HUES6 (cell line): ENCODE data around the gene KLC4.

ENCODE experiments used
- H3K27ac ChIP-seq: 2 replicates; pipeline ENCODE4 v1.7.0; 2013; ENCODE audit warnings: low read depth, mild to moderate bottlenecking, low read length, inconsistent platforms
- H3K27me3 ChIP-seq: 2 replicates; pipeline ENCODE4 v1.6.1; 2013; ENCODE audit warnings: low read length; ENCODE audit not compliant: control insufficient read depth, insufficient read depth
- H3K36me3 ChIP-seq: 2 replicates; pipeline ENCODE4 v1.6.1; 2013; ENCODE audit warnings: low read length; ENCODE audit not compliant: control insufficient read depth, insufficient read depth
- H3K4me1 ChIP-seq: 2 replicates; pipeline ENCODE4 v1.6.1; 2013; ENCODE audit warnings: low read length; ENCODE audit not compliant: control insufficient read depth, insufficient read depth
- H3K4me3 ChIP-seq: 2 replicates; pipeline ENCODE4 v1.5.1; 2013; ENCODE audit warnings: low read depth, low read length
- H3K9ac ChIP-seq: one replicate; pipeline ENCODE4 v1.6.1; 2013; ENCODE audit warnings: mild to moderate bottlenecking, low read length
- H3K9me3 ChIP-seq: 2 replicates; pipeline ENCODE4 v1.6.1; 2013; ENCODE audit warnings: low read depth, low read length; ENCODE audit not compliant: control insufficient read depth, insufficient read depth

The KLC4 gene

GRCh38 chr6:43052842-43053544 lies 6.4 kb upstream of the KLC4 start:
- Histone ChIP-seq H3K27me3 (no peaks in the 10 kb centered on the region), H3K9me3 (no peaks in the 10 kb centered on the region)

GRCh38 chr6:43053545-43054205 lies 5.8 kb upstream of the KLC4 start, which contains the start of gene CUL7:
Gene CUL7 (minus strand): TSS chr6:43053851. CDS start chr6:43052788, 1,063 bp downstream.
- Histone ChIP-seq H3K4me3 (peak within 1 kb of the TSS; percentile 94), H3K9ac (peak within 1 kb of the TSS; percentile 97), H3K27ac (peak within 1 kb of the TSS; percentile 88), H3K9me3 (no peaks in the 10 kb centered on the region), H3K4me1 (peaks cover 17% of the 10 kb centered on the region), H3K36me3 (peaks cover 53% of the 10 kb centered on the region), H3K27me3 (no peaks in the 10 kb centered on the region)

More at GRCh38 chr6:43052842-43053544, 6.4 kb upstream of the KLC4 start:
- Histone ChIP-seq H3K36me3 (peaks cover 55% of the 10 kb centered on the region), H3K4me1 (peaks cover 12% of the 10 kb centered on the region), H3K4me3 (peak overlapping the region; percentile 94), H3K9ac (peak overlapping the region; percentile 97), H3K27ac (peak overlapping the region; percentile 88)

GRCh38 chr6:43054206-43054943 lies 5.1 kb upstream of the KLC4 start:
- no peak overlapping the region for H3K9ac ChIP-seq
- H3K27ac ChIP-seq = peak overlapping the region; percentile 88; the same call in 1 of the 2 replicates
- peak overlapping the region; percentile 94 for H3K4me3 ChIP-seq
- H3K27me3 ChIP-seq = no peaks in the 10 kb centered on the region
- peaks cover 17% of the 10 kb centered on the region for H3K4me1 ChIP-seq
- no peaks in the 10 kb centered on the region for H3K9me3 ChIP-seq
- H3K36me3 ChIP-seq = peaks cover 47% of the 10 kb centered on the region

DNA sequence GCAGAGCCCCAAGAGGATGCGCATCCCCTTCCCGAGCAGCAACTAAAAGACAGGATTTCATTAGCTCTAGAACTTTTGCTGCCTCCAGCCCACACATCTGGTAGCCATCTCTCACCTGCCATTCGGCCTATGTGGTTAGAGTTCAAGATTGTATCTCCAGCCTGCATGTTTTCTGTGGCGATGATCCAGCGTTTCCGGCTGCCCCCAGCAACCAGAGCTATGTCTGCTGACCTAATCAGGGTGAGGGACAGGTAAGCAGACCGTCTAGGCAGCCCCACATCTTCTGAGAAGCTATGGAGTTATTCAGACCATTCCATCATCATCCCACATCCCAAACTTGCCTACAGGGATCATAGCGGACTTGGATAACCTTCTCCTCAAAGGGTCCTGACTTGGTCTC lies 3.5 kb upstream of the KLC4 start:
- Histone ChIP-seq H3K4me3 (no peak overlapping the region), H3K36me3 (peaks cover 32% of the 10 kb centered on the region), H3K27ac (no peak overlapping the region), H3K4me1 (peaks cover 17% of the 10 kb centered on the region), H3K27me3 (no peaks in the 10 kb centered on the region), H3K9ac (no peak overlapping the region), H3K9me3 (no peaks in the 10 kb centered on the region)

DNA sequence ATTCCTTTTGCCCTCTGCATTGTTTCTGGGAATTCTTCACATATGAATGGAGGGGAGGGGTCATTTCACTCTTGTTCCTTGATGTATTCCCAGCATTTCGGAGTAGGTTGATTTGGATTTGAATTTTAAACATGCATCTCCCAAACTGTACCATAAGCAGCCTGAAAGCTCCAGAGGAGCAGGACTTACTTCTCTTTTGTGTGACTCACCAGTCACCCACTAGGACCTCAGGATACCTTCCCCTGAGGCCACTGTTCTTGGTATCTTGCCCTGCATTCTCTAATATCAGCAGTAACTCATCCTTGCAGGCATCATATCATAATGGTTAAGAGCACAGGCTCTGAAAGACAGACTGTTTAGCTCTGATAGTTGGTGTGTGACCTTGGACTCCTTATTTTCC lies 900 bp upstream of the KLC4 start:
- H3K27ac ChIP-seq = peak overlapping the region; percentile 81; the same call in 1 of the 2 replicates
- peak overlapping the region; percentile 96 for H3K4me3 ChIP-seq
- H3K36me3 ChIP-seq = peaks cover 29% of the 10 kb centered on the region
- H3K27me3 ChIP-seq = no peaks in the 10 kb centered on the region
- H3K9me3 ChIP-seq = no peaks in the 10 kb centered on the region
- peak overlapping the region; percentile 93 for H3K9ac ChIP-seq
- H3K4me1 ChIP-seq = peaks cover 5% of the 10 kb centered on the region

DNA sequence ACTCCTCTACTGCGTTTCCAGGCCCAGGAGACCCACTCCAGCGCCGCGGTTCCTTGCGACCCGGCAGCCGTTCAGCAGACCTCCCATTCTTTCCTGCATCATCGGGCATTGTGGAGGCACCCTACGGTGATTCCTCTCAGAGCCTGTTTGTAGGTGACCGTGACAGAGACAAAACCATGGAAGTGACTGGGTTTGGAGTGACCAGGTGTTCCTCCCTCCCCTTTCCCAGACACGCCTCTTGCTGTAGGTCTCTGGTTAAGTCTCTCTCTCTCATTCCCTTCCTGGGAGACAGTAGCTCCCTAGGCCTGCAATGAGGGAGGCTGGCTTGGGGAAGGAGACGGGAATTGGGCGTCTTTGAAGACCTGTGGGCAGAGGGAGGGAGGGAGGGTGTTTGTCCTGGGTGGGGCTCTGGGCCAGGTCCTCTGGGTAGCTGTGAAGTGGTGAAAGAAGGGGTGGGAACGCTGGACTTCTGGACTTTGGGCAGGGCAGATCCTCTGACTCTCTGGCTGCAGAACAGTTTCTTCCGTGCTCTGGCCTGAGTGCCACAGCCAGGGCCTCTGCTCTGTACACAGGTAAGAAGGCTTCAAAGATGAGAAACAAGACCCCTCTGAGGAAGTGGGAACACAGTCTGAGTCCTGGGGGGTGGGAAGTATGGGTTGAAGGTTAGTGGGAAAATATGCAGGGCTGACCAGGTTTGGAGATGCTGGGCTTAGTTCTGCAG lies 763 bp downstream of the KLC4 start:
- Histone ChIP-seq H3K9me3 (no peaks in the 10 kb centered on the region), H3K27ac (0 out of 2 replicates have a peak overlapping the region, but pooled peaks have one; percentile 77), H3K9ac (peak overlapping the region; percentile 84), H3K36me3 (peaks cover 34% of the 10 kb centered on the region), H3K4me3 (peak overlapping the region; percentile 96), H3K4me1 (peaks cover 5% of the 10 kb centered on the region; the same call in 1 of the 2 replicates), H3K27me3 (no peaks in the 10 kb centered on the region)

- H3K4me1 ChIP-seq = peaks cover 5% of the 10 kb centered on the region; the same call in 1 of the 2 replicates
- no peaks in the 10 kb centered on the region for H3K9me3 ChIP-seq
- H3K27ac ChIP-seq = no peak overlapping the region
- no peaks in the 10 kb centered on the region for H3K27me3 ChIP-seq
- peak overlapping the region; percentile 12 for H3K9ac ChIP-seq
- H3K4me3 ChIP-seq = peak overlapping the region; percentile 96
- peaks cover 33% of the 10 kb centered on the region for H3K36me3 ChIP-seq
These were observed 1.6 kb downstream of the KLC4 start for GRCh38 chr6:43060755-43061633.

GRCh38 chr6:43061861-43062260 lies 2.4 kb downstream of the KLC4 start:
- H3K36me3 ChIP-seq = peaks cover 36% of the 10 kb centered on the region
- H3K27me3 ChIP-seq = no peaks in the 10 kb centered on the region
- H3K9ac ChIP-seq = no peak overlapping the region
- H3K27ac ChIP-seq = no peak overlapping the region
- H3K9me3 ChIP-seq = no peaks in the 10 kb centered on the region
- H3K4me1 ChIP-seq = peaks cover 5% of the 10 kb centered on the region; the same call in 1 of the 2 replicates
- H3K4me3 ChIP-seq = no peak overlapping the region; the same call in 1 of the 2 replicates

GRCh38 chr6:43062818-43063217 lies 3.4 kb downstream of the KLC4 start:
- Histone ChIP-seq H3K4me1 (peaks cover 5% of the 10 kb centered on the region; the same call in 1 of the 2 replicates), H3K27me3 (no peaks in the 10 kb centered on the region), H3K4me3 (no peak overlapping the region), H3K9ac (no peak overlapping the region), H3K36me3 (peaks cover 33% of the 10 kb centered on the region), H3K9me3 (no peaks in the 10 kb centered on the region), H3K27ac (no peak overlapping the region)
